Fibroblast of lung (primary cell): Measurements from ENCODE around the gene CD248.

Experiments used
- CTCF ChIP-seq, 2 donors: IDR thresholded peaks in 1 of 2; conservative IDR thresholded peaks in 1 of 2; 1 replicate in 1 of 2; 2 replicates in 1 of 2; pipeline ENCODE4 v1.5.1; 2011 to 2012; ENCODE audit warnings: low read length in 2 of 2, control low read depth in 1 of 2, inconsistent platforms in 1 of 2, low read depth in 1 of 2, mild to moderate bottlenecking in 1 of 2
- EZH2 ChIP-seq: IDR thresholded peaks from 2 replicates; pipeline ENCODE4 v1.5.1; 2012; ENCODE audit warnings: low read length, control low read depth, mild to moderate bottlenecking; ENCODE audit errors: missing control alignments

GRCh38 chr11:66336234-66337102, 19.6 kb upstream of the CD248 start, which contains the start of gene RIN1:
- TF ChIP-seq EZH2 (no peak), CTCF (conservative IDR thresholded peaks at IDR 0.05 in 1 of 2, IDR thresholded peaks at IDR 0.05 in 1 of 2; ENCODE audit: low read depth in 1 of 2, low read length in 2 of 2) (peak in 1 of 2 donors; percentile 20)
